ENCODE data around the gene TRIM10.

DNA sequence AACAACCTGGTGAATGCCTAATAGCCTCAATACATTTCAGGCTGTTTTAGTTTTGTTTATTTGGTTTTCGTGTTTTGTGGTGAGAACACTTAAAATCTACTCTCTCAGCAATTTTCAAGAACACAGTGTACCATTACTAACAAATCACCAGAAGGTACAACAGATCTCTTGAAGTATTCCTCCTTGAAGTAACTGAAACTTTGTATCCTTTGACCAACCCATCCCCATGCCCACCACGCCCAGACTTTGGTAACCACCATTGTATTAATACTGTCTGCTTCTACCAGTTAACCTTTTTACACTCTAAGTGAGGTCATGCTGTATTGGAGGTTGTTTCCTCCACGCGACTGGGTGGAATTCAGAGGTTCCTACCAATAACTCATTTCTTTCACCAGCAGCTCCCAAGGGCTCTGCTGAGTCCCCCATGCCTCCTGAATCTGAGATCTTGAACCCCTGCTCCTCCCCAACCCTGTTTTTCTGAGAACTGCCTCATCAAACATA lies 30.8 kb downstream of the TRIM10 start:
- TF ChIP-seq, protein P1, sequence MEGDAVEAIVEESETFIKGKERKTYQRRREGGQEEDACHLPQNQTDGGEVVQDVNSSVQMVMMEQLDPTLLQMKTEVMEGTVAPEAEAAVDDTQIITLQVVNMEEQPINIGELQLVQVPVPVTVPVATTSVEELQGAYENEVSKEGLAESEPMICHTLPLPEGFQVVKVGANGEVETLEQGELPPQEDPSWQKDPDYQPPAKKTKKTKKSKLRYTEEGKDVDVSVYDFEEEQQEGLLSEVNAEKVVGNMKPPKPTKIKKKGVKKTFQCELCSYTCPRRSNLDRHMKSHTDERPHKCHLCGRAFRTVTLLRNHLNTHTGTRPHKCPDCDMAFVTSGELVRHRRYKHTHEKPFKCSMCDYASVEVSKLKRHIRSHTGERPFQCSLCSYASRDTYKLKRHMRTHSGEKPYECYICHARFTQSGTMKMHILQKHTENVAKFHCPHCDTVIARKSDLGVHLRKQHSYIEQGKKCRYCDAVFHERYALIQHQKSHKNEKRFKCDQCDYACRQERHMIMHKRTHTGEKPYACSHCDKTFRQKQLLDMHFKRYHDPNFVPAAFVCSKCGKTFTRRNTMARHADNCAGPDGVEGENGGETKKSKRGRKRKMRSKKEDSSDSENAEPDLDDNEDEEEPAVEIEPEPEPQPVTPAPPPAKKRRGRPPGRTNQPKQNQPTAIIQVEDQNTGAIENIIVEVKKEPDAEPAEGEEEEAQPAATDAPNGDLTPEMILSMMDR (IDR thresholded peaks at IDR 0.05), result no peak
- TF ChIP-seq EP300 (IDR thresholded peaks at IDR 0.05) (no peak), POLR2A (IDR thresholded peaks at IDR 0.05) (no peak), POLR2AphosphoS5 (IDR thresholded peaks at IDR 0.05) (no peak)

Data from suprapubic skin (tissue), 4 donors.